GM19463 (cell line): Measurements from ENCODE around the gene EBF3.

Experiments used
- ATAC-seq: cut with Tn5 transposase; IDR thresholded peaks from one replicate; pipeline ENCODE4 v1.9.1; 2021; ENCODE audit warnings: mild to moderate bottlenecking, moderate library complexity; ENCODE audit not compliant: unreplicated experiment

The EBF3 gene

DNA sequence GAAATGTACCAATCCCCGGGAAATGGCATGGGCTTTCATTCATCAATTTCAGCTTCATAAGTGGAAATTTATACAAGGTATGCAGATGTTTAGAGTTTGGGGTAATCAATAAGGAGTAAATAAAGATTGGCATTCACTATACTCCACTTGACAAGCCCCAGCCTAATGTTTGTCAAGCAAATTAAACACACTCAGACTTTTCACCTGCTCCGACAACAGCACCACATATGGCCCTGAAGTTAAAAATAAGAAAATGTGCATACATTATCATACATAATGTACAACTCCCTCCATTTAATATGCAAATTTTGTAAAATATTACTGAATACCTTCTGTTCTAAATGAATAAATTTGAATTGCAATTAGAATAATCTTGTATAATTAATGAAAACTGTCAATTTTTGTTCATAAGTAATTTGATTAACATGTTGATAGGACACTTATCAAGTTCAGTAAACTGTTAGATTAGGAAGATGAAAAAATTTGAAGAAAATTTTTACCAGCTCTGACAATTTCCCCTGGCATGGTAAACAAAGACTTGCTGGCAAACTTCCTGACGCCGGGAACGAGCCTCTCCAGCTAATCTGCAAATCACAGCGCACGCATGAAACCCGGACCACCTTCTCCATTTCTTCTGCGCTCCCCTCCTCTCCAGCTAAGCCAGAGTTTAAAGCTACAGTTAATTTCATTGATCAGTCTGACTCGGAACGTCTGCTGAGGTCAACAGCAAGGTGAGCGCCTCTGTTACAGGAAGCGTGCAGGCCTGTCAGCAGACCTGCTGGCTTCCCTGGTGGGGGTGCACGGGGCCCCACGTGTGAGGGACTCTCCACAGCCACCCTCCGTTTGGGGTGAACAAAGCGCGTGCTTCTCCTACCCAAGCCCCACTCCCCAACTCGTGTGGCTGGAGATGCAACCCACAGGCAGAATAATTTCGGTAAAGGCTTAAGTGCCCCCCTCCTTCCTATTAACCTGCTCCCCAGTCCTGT is 70.7 kb downstream of the EBF3 start:
- no peak for ATAC-seq

DNA sequence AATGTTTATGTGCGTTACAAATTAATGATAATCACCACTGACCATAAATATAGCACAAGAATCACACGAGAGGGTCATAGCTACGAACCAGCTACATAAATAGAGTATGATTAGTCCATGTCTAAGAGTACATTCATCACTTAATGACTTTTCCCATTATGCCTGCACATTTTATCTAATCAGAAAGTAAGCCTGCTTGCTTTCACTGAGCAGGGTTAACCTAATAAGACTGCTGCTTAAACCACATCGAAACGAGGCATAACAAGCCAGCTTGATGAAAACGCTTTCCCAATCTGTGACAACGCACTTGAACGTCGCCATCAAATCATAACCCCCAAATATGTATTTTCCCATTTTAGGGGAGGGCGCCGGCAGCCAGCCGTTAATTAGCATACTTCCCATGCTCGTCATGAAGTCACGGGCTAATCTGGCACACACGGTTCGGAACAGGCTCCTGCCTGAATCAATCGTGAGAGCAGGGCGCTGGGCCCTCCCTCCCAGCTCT is 71.5 kb downstream of the EBF3 start:
- ATAC-seq, result no peak

DNA sequence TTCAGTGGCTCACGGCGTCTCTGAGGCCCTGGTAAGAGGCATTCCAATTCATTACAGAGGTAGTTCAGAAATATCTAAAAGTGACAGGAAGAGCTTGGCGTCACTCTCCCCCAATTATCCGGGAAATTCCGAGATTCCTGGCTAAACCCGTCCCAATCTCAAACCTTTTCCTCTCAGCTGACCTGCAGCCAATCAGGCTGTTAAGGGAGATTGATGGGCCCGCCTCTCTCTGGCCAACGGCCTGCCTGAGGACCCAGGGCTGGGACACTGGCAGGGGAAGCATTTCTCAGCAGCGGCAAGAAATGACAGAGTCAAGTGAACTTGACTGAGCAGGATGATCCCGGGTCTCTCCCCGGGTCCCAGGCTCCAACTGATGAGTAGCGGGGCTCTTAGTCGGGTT is 72.3 kb downstream of the EBF3 start:
- no peak for ATAC-seq

GRCh38 chr10:129890170-129890569 is 73.9 kb downstream of the EBF3 start:
- no peak for ATAC-seq

DNA sequence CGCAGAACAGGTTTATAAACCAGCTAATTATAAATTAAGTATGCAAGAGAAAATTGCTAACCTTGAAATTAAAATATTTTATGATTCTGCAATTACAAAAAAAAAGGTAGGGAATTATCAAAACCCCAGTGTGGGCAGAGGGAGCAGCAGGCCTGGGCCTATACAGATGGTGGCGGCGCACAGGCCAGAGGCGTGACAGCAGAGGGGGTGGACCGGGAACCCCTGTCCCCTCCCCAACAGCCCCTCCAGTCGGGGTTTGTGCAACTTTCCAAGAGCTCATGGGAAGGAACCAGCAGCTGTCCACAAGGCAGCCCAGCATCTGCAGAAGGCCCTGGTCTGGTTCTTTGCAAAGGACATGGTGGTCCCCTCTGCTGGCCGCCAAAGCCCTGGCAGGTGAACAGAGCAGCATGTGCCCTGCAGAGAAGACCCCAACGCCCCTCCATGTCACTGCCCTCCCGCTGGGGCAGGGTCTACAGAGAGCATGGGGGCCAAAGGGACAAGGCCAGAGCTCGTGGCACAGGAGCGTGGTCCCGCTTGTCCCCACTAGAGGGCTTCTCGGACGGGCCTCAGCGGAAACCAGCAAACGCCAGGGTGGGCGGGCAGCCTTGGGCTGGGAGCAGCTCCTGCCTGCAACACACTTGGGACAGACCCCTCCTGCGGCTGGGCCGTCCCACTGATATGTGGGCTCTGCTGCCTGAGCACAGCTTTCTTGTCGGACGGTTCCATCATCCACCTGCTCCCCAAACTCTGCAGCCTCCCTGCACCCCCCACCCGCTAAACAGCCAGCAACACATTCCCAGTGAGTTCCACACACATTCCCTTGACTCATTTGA is 75.1 kb downstream of the EBF3 start:
- ATAC-seq, result no peak

GRCh38 chr10:129887986-129888783 is 75.9 kb downstream of the EBF3 start:
- ATAC-seq, result no peak

- no peak for ATAC-seq
These were observed 76.6 kb downstream of the EBF3 start for GRCh38 chr10:129887381-129887905.

GRCh38 chr10:129886263-129886662 is 77.8 kb downstream of the EBF3 start:
- ATAC-seq, result no peak

DNA sequence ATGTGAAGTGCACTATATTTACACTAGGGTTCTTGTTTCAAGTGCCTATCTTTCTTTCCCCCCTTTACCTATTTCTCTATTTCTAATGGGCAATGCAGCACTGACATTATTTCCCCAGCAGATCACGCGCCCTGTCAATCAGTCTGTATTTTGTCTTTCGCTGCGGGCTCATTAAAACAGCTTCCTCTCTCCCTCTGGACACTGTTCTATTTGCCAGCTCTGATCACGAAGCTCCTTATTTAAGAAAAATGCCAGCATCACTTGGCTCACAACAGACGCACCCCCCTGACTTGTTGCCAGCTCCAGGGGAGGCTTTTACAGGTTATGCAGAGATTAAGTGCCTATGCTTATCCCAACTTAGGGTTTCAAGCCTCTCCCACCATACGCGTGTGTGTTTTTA is 78.5 kb downstream of the EBF3 start:
- no peak for ATAC-seq

DNA sequence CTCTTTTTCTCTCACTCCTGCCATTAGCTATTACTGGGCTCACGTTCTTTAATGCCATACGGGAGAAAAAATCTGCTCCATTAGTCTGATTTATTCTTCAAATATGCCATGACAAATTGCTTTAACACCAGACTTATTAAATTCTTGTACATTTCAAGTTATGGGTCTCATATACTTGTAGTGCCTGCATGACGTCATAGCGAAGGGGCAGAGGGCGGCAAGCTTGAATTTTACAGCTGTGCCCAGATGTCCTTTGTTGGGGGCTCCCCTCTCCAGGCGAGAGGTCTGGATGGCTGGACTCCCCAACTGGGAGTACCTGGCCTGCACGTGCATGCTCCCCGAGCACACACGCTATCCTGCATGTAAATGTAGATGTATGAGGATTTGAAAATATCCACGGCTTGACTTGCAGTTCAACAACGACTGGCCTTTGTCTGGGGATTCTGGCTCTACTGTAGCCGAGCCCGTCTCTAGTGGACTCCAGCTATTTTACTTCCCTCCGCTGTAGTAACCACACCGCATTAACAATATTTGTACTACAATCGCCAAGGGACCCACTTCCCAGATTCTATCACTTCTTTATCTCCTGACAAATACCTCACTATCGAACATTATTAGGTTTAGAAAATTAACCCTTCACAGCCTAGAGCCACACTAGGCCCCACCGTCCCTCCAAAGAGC is 79.5 kb downstream of the EBF3 start:
- no peak for ATAC-seq

- no peak for ATAC-seq
These were observed 80.3 kb downstream of the EBF3 start for GRCh38 chr10:129883626-129884397.

- ATAC-seq, result no peak
These were observed 81.0 kb downstream of the EBF3 start for GRCh38 chr10:129883029-129883428.

DNA sequence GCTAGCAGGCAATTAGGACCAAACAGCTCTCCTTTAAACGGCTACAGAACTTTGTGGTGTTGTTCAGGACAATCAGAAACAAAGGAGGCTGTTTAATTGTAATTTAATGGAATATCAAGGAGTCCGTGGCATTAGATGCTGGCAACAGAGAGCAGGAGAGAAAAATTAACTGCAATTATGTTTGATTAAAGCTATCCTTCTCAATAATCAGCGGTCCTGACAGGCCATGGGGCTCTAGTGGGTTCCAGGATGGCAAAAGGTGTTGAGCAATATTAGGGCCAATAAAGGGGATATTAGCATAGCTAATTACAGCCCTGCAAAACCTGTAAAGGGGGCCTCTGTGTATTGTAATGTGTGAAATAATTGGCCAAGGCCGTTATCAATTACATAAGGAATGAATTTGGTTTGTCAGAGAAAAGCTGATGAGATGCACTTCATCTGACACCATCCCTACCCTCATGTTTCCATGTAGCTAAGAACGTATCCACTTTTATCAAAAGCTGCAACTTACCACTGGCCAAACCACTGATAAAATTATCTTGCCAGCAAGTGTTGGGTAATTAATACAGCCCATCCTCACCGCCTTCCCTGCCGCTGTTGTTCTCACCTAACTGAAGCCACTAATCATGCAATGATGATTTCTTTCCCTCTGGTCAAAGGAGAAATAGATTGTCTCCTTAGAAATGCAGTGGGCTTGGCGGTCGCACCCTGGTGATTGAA is 81.6 kb downstream of the EBF3 start:
- no peak for ATAC-seq

DNA sequence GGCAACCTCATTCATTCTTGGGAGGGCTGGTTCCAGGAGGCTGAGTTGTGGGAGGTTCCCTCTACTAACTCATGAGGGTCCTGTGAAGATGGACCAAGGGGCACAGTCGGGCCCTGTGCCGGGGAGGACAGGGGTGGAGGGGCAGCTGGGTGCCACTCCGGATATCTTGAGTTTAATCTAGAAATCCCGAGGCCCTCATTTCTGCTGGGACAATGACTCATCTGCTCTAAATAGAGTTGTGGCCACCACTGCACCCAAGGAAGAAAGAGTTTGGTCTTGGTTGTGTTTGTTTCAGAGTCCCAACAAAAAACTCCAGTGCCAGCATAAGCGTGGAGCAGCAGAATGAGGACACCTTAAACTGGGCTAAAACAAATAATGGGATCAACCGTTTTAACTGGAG is 82.4 kb downstream of the EBF3 start:
- no peak for ATAC-seq

DNA sequence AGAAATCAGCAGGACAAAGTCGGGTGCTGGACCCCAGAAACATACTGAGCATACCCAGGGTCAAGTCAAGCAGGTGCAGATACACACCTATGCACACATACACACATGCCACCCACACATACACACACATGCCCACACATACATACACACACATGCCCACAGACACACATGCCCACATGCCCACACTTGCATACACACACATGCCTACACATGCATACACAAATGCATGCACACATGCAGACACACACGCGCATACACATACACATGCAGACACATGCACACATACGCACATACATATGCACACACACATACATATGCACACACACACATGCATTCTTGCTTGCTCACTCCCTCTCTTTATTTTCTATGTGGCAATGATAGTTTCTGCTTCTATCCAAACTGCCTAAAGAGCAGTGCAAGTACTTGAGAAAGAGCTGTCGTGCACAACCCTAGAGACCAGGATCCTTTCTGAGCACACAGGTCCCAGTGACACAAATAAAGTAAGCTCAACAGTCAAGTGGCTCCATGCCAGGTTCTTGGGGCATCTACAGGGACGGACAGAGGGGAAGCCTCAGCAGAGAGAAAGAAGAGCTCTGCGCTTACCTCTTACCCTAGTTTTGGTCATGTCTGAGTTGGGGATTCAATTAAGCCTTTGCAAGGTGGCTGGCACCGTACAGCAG is 83.7 kb downstream of the EBF3 start:
- ATAC-seq, result no peak

GRCh38 chr10:129879655-129880054 is 84.4 kb downstream of the EBF3 start:
- no peak for ATAC-seq

- ATAC-seq, result no peak
These were observed 85.2 kb downstream of the EBF3 start for GRCh38 chr10:129878835-129879234.

DNA sequence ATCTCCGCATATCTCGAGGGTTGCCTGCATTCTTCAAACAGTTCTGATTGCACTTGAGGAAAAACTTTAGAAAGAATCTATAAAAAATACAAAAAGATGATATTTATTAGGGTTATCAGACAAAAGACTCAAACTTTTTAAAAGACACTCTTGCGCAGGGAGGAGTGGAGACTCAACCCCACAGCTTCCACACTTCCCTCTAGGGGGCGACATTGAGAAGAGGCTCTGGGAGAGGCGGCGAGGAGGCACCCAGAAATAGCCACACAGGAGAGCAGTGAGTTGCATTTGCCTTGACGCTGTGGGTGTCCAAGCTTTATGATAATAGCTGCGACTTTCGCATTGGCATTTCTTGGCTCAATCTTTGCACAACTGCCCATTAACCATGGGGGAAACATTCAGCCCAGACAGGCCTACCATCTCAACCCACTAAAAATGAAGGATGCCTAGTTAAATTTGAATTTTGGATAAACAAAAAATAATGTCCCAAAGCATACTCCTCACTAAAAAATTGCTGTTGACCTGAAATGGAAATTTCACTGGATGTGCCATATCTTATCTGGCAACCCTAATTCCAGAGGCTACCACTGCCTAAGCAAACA is 86.2 kb downstream of the EBF3 start:
- no peak for ATAC-seq
